Muscle layer of colon (tissue), 2 donors: ENCODE results near the gene AAK1.

Experiments used
- H3K27ac ChIP-seq: one replicate; pipeline ENCODE4 v1.7.0; 2013; ENCODE audit warnings: low read depth, mild to moderate bottlenecking, low read length, moderate library complexity
- H3K27me3 ChIP-seq, 2 donors: one replicate each; pipeline ENCODE4 v1.7.0; 2013; ENCODE audit warnings: low read length in 2 of 2, mild to moderate bottlenecking in 2 of 2; ENCODE audit not compliant: insufficient read depth in 2 of 2, control insufficient read depth in 1 of 2
- H3K36me3 ChIP-seq: one replicate; pipeline ENCODE4 v1.7.0; 2013; ENCODE audit warnings: mild to moderate bottlenecking, low read length; ENCODE audit not compliant: insufficient read depth
- H3K4me1 ChIP-seq: one replicate; pipeline ENCODE4 v1.7.0; 2013; ENCODE audit warnings: mild to moderate bottlenecking, low read length; ENCODE audit not compliant: insufficient read depth
- H3K4me3 ChIP-seq, 2 donors: one replicate each; pipeline ENCODE4 v1.7.0; 2013; ENCODE audit warnings: low read length in 2 of 2, low read depth in 1 of 2, mild to moderate bottlenecking in 1 of 2, moderate library complexity in 1 of 2
- H3K9ac ChIP-seq: one replicate; pipeline ENCODE4 v1.7.0; 2013; ENCODE audit warnings: low read length
- H3K9me3 ChIP-seq: one replicate; pipeline ENCODE4 v1.7.0; 2013; ENCODE audit warnings: mild to moderate bottlenecking, low read length
- donor health status: abdominal sarcoma.
- donor health status: Adenocarcinoma of cecum.

Gene AAK1

DNA sequence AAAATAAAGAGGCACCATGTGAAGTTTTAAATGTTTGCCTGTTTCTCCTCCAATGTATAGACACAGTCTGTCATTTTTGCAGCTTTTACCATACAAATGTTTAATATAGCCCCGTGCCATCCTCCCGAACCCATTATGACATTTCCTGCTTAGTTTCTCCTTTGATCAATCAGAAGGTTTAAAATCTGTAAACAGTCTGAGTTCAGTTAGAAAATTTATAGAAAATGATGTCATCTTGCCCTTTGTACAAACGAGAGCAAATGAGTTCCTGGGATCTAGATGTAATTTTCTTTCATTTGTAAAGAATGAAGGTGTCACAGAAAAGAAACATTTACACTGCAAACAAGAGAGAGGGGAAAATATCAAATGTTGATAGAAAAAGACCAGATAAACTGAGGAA is 143.6 kb downstream of the AAK1 start:
- H3K4me1 ChIP-seq = no peaks in the 10 kb centered on the region
- H3K36me3 ChIP-seq = peaks cover 12% of the 10 kb centered on the region
- no peak overlapping the region for H3K4me3 ChIP-seq
- H3K27me3 ChIP-seq = no peaks in the 10 kb centered on the region
- H3K9ac ChIP-seq = no peak overlapping the region
- H3K9me3 ChIP-seq = no peaks in the 10 kb centered on the region
- no peak overlapping the region for H3K27ac ChIP-seq

DNA sequence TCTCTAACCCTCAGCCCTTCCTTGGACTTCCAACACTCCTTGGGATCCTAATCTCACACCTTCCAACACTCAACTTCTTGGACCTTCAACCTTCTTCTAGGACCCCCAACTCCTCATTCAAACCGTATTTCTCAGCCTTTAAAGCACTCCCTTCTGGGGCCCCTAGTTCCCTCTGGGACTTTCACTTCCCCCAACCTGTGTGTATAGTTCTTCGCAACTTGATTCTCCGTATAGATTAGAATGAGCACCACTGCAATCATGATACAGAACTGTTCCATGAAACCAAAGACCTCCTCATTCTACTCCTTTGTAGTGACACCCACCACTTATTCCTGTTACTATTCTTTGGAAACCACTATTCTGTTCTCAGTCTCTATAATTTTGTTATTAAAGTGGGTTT is 144.3 kb downstream of the AAK1 start:
- H3K9me3 ChIP-seq = no peaks in the 10 kb centered on the region
- H3K27ac ChIP-seq = no peak overlapping the region
- peaks cover 12% of the 10 kb centered on the region for H3K36me3 ChIP-seq
- H3K27me3 ChIP-seq = no peaks in the 10 kb centered on the region
- H3K4me1 ChIP-seq = no peaks in the 10 kb centered on the region
- no peak overlapping the region for H3K9ac ChIP-seq
- no peak overlapping the region for H3K4me3 ChIP-seq

DNA sequence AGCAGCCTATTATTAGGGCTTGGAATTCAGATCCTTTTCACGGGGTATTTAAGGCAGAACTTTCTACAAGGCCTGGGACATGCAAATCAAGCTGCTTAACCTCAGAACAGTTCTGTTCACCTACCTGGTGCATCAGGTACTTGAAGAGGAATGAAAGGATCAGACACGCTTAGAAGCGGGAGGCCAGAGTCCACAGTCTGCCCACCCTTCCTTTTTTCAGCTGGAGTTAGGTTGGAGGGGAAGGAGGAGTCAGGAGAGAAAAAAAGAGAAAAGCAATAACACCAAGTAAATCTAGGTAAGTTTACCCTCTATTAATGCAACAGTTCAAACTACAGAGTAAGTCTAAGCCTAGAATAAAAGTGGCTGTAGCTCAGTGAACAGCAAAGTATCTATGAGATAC is 147.7 kb downstream of the AAK1 start:
- no peaks in the 10 kb centered on the region for H3K4me1 ChIP-seq
- H3K9me3 ChIP-seq = no peaks in the 10 kb centered on the region
- H3K27me3 ChIP-seq = no peaks in the 10 kb centered on the region
- peaks cover 19% of the 10 kb centered on the region for H3K36me3 ChIP-seq
- H3K4me3 ChIP-seq = no peak overlapping the region
- H3K9ac ChIP-seq = no peak overlapping the region
- H3K27ac ChIP-seq = no peak overlapping the region

DNA sequence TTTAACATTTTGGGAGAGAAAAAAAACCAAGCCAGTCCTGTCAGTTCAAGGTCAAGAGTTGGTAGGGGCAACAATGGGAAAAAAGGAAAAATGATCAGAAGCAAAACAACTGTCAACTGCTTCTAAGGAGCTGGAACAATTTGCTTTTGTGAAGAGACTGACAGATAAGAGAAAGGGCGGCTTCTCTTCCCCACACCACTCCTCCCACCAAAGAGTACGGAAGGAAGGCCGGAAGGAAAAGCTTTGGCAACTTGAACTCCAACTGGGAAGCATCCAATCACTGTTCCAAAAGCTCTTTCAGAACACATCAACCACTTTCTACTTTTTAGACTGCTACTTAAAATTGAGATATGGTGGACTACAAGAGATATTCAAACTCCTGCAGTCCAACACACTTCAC is 148.5 kb downstream of the AAK1 start:
- Histone ChIP-seq H3K9ac (no peak overlapping the region), H3K4me3 (no peak overlapping the region), H3K27ac (no peak overlapping the region), H3K27me3 (no peaks in the 10 kb centered on the region), H3K9me3 (no peaks in the 10 kb centered on the region), H3K4me1 (no peaks in the 10 kb centered on the region), H3K36me3 (peaks cover 19% of the 10 kb centered on the region)

DNA sequence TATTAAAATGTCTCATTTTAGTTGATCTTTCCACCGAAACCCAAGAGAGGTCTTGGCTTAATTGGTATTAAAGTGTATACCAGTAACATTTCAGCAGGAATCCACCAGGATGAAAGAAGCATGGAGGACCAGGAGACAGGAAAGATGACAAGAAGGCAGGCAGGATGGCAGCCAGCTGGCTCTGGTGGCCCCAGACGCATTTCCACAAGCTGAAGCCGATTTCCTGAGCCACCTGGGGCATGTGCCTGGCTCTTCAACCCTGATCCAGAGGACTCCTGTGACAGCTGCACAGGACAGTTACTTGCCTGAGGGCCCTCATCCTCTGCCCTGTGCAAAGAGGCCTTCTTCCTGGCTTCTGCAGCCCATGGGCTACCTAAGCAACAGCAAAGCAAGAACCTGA is 149.4 kb downstream of the AAK1 start:
- Histone ChIP-seq H3K36me3 (peaks cover 19% of the 10 kb centered on the region), H3K9me3 (no peaks in the 10 kb centered on the region), H3K9ac (no peak overlapping the region), H3K27ac (no peak overlapping the region), H3K27me3 (no peaks in the 10 kb centered on the region), H3K4me1 (no peaks in the 10 kb centered on the region), H3K4me3 (no peak overlapping the region)

DNA sequence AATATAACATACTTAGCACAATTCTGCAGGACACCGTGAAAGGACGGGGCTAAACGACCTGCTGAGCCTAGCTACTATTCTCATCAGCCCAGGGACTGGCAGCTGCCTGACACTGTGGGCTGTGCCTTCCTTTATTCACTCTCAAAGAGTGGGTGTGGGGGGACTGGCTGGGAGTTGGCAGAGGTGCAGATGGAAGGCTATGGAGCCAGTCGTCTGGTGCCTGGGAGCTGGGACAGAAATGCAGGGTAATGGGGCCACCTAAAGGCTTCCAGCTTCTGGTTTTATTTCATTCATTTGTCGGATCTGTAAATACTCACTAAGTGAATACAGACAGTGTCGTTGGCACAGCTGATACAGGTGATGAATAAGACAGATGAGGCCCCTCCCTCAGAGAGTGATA is 150.3 kb downstream of the AAK1 start:
- Histone ChIP-seq H3K27me3 (no peaks in the 10 kb centered on the region), H3K9ac (no peak overlapping the region), H3K9me3 (no peaks in the 10 kb centered on the region), H3K27ac (no peak overlapping the region), H3K4me3 (no peak overlapping the region), H3K36me3 (peaks cover 12% of the 10 kb centered on the region), H3K4me1 (no peaks in the 10 kb centered on the region)

DNA sequence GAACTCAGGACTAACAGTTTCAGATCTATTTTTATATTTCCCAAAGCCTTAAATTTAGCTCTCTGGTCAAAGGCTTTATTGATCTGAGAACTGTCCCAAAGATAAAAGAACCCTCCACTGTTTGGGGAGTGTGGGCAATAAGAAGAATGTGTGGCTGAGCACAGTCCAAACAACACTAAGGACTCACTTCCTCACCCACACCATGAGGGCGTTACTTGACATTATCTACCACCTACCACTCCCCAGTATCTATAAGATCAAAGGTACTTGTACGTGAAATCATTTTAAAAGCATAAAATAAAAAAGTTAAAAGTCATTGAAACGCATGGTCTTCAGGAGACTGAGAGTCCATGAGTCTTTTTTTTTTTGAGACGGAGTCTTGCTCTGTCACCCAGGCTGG is 151.7 kb downstream of the AAK1 start:
- Histone ChIP-seq H3K9ac (no peak overlapping the region), H3K4me1 (no peaks in the 10 kb centered on the region), H3K27me3 (no peaks in the 10 kb centered on the region), H3K9me3 (no peaks in the 10 kb centered on the region), H3K36me3 (peaks cover 6% of the 10 kb centered on the region), H3K27ac (no peak overlapping the region), H3K4me3 (no peak overlapping the region)

DNA sequence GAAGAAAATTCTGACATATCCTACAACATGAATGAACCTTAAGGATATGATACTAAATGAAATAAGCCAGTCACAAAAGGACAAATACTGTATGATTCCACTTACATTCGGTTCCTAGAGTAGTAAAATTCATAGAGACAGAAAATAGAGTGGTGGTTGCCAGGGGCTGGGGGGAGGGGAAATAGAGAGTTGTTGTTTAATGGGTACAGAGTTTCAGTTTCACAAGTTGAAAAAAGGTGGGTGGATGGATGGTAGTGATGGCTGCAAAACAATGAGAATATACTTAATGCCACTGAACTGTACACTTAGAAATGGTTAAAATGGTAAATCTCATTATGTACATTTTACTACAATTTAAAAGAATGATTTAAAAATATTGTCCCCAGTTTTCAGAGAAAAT is 153.1 kb downstream of the AAK1 start:
- Histone ChIP-seq H3K27me3 (no peaks in the 10 kb centered on the region), H3K4me1 (no peaks in the 10 kb centered on the region), H3K27ac (no peak overlapping the region), H3K36me3 (peaks cover 11% of the 10 kb centered on the region), H3K4me3 (no peak overlapping the region), H3K9me3 (no peaks in the 10 kb centered on the region), H3K9ac (no peak overlapping the region)

DNA sequence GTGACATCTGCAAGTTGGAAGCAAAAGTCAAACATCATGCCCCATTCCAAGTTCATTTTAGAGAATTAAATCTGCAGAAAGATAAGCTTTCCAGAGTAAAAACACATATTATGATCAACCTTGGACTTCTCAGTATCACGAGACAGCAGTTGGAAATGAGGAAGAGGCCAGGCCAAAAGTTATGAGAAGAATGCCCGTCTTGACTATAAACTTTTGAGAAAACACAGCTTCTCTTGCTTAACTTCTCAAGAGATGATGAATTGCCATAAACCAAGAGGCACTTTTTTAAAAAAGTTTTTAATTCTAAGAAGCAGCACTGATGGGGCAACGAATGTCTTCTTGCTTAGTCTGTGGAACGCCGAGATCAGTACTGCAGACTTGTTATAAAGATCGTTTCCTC is 153.7 kb downstream of the AAK1 start:
- H3K36me3 ChIP-seq = peaks cover 11% of the 10 kb centered on the region
- no peaks in the 10 kb centered on the region for H3K9me3 ChIP-seq
- H3K4me3 ChIP-seq = no peak overlapping the region
- no peak overlapping the region for H3K27ac ChIP-seq
- H3K27me3 ChIP-seq = no peaks in the 10 kb centered on the region
- no peaks in the 10 kb centered on the region for H3K4me1 ChIP-seq
- H3K9ac ChIP-seq = no peak overlapping the region

DNA sequence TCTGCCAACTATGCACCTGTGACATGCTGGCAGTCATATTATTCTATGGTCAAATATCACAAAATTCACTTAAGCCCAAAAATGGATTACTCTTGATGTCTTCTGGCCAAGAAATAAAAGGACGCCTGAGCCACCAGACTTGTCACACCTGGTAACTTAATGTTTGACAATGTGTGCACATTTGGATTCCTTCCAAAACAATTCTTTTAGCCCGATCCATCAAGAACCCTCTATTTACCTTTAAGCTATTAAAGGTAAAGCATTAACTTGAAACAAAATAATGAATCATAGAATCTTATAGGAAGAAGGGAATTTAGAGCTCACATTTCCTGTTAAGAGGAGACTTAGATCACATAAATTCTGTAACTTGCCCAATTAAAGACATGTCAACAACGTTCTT is 159.8 kb downstream of the AAK1 start:
- H3K27ac ChIP-seq = no peak overlapping the region
- H3K4me1 ChIP-seq = no peaks in the 10 kb centered on the region
- H3K9ac ChIP-seq = no peak overlapping the region
- H3K4me3 ChIP-seq = no peak overlapping the region
- H3K36me3 ChIP-seq = peaks cover 9% of the 10 kb centered on the region
- H3K9me3 ChIP-seq = no peaks in the 10 kb centered on the region
- no peaks in the 10 kb centered on the region for H3K27me3 ChIP-seq

DNA sequence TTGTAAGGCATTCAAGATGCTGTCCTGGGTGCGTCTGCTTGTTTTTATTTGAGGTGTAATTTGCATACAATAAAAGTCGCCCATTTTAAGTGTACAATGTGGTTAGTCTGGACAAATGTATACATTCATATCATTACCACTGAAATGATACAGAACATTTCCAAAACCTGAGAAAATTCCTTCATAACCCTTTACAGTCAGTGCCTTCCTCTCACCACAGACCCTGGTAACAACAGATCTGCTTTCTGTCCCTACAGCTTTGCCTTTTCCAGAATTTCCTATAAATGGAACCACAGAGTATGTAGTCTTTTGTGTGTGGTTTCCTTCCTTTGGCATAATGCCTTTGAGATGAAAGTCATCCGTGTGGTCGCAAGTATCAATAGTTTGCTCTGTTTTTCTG is 160.5 kb downstream of the AAK1 start:
- no peak overlapping the region for H3K27ac ChIP-seq
- H3K27me3 ChIP-seq = no peaks in the 10 kb centered on the region
- H3K4me3 ChIP-seq = no peak overlapping the region
- peaks cover 9% of the 10 kb centered on the region for H3K36me3 ChIP-seq
- no peak overlapping the region for H3K9ac ChIP-seq
- H3K9me3 ChIP-seq = no peaks in the 10 kb centered on the region
- no peaks in the 10 kb centered on the region for H3K4me1 ChIP-seq

DNA sequence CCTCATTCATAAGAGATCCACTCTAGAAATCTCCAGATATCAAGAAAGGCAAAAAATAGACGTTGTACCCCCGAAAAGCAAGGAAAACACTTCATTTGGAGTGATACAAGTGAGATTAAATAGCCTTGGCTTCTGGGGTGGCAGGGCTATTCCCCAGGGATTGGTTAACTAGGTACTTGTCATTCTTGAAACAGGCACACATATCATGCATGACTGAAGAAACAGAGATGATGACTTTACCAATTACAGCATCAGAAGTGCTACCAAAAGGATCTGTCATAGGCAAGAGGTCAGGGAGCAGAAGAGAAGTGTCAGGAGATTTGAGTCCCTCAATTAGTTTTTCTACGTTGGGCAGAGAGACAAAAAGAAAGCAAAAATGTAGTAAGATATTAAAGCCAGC is 161.1 kb downstream of the AAK1 start:
- Histone ChIP-seq H3K4me3 (no peak overlapping the region), H3K27ac (no peak overlapping the region), H3K36me3 (peaks cover 9% of the 10 kb centered on the region), H3K9me3 (no peaks in the 10 kb centered on the region), H3K9ac (no peak overlapping the region), H3K27me3 (no peaks in the 10 kb centered on the region), H3K4me1 (no peaks in the 10 kb centered on the region)
